Body of pancreas (tissue), 4 donors: Measurements from ENCODE around the gene STK11IP.
A peak's percentile ranks its signal among the peaks of the same experiment; 100 is the strongest.

ENCODE experiments used
- CTCF ChIP-seq, 7 experiments: fragments of 450-650 bp in 4 of 7; fragments of 200-600 bp in 3 of 7; sonication (generic) in 3 of 7; IDR thresholded peaks; one replicate each; pipeline ENCODE4 v1.5.1; 2016 to 2019; ENCODE audit warnings: antibody characterized with exemption in 7 of 7
- POLR2A ChIP-seq, 3 donors: fragments of 450-650 bp; IDR thresholded peaks; one replicate each; pipeline ENCODE4 v1.6.1; 2016; ENCODE audit warnings: antibody characterized with exemption in 3 of 3, mild to moderate bottlenecking in 2 of 3

- peak; percentile 80 to 98 (median 97) for TF ChIP-seq POLR2A (IDR thresholded peaks at IDR 0.05)
- TF ChIP-seq CTCF (IDR thresholded peaks at IDR 0.05), result peak in 2 of 7 experiments; percentile 2 to 7
Measured at GRCh38 chr2:219597552-219598307, at the start of gene STK11IP.
